GM21619 (cell line): Measurements from ENCODE around the gene GNB1L.

ENCODE experiments used
- ATAC-seq: cut with Tn5 transposase; IDR thresholded peaks from one replicate; pipeline ENCODE4 v1.9.1; 2021; ENCODE audit not compliant: unreplicated experiment

GNB1L gene

DNA sequence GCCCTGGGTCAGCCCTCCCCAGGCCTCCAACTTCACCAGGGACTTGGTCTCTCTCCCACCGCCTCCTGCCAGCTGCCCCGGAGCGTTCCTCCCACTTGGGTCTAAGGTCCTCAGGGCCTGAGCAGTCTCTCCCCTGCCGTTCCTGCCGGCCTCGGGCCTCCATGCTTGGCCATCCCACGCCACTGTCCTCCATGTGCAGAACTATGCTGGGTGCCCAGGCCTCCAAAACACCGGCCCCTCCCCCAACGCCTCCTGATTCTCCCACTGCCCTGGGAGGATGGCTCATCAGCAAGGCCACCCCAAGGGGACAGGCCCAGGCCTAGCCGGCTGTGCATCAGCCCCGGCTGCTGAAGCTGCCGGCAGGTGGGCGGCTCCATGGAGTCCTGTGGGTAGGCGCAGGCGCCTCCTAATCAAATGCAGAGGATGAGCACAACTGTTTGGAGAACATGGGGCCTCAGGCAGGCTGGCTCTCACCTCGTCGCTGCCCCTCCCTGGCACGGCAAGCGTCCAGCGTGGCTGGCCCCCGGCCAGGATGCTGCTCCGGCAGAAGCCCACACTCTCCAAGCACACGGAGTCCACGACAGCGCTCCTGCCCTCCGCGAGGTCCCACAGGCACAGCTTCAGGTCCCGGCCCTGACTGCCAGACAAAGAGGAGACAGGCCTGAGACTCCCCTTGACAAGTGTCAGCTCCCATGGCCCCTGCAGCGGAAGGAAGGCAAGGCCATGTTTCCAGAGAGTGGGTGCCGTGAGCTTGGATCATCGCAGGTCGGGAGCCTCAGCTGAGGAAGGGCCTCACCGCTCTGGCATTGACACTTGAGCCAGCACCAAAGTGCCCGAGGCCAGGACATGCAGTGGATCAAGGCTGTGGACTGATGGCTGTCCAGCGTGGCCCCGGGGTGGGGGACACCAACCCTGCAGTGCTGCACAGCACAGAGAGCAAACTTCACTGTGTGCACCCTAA, 42.6 kb downstream of the GNB1L start:
- no peak for ATAC-seq

DNA sequence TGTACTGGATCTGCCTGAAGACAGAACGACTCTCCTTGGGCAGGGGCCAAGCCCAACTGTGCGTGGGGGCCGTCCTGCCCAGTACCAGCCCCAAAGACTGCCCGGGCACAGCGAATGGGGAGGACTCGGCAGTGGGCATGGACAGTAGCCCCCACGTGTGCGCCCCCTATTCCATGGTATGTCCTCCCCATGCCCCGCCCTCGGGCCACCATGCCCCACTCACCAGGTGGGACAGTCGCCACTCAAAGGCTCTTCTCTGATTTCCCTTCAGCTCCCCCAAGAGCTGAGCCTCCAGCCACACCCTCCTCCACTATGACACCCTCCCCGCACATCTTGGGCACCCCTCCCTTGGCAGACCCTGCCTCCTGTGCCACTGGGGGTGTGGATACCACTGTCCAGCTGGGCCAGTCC, 43.5 kb downstream of the GNB1L start:
- ATAC-seq = no peak

DNA sequence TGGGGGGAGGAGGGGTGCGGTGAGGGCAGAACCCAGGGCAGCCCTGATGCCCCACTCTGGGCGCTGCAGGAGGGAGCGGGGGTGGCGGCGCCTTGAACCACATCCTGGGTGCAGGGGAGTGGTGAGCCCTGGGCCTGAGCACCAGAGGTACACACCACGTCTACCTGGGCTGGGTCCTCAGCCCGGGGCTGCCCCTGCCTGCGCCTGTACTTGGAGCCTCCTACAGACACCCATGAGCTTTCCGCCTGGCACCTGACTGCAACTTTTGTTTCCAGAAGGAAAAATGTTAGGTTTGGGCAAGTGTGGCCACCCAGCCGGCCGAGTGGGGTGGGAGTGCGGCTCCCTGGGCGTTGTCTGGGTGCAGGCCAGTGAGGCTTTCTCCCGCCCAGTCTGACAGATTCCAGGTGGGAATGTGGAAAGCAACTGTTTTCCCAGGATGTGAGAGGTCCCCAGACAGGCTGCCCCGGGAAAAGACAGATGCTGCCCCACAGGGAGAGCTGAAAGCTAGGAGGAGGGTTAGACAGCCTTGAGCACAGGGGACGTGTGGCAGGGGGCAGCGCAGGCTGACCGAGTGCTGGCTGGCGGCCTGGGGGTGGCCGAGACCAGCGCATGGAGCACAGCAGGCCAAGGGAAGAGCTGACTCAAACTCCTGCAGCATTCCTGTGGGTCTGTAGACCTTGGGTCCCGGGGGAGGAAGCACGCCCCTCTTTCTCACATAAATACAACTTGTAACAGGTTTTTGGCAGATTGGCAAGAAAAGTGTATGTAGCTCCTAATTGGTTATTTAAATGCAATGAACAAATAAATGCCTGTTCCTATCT, 44.1 kb downstream of the GNB1L start:
- ATAC-seq = no peak

DNA sequence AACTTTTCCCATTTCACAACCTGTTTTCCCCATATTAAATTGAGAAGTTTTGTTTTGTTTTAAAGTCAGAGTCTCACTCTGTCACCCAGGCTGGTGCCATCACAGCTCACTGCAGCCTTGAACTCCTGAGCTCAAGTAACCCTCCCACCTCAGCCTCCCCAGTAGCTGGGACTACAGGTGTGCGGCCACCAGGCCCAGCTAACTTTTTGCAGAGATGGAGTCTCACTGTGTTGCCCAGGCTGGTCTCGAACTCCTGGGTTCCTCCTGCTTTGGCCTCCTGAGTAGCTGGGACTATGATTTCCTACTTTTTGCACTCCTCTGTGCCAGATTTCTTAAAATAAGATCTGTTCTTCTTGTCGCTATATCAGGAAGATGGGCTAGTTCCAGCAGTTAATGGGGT, 44.9 kb downstream of the GNB1L start:
- ATAC-seq = no peak

DNA sequence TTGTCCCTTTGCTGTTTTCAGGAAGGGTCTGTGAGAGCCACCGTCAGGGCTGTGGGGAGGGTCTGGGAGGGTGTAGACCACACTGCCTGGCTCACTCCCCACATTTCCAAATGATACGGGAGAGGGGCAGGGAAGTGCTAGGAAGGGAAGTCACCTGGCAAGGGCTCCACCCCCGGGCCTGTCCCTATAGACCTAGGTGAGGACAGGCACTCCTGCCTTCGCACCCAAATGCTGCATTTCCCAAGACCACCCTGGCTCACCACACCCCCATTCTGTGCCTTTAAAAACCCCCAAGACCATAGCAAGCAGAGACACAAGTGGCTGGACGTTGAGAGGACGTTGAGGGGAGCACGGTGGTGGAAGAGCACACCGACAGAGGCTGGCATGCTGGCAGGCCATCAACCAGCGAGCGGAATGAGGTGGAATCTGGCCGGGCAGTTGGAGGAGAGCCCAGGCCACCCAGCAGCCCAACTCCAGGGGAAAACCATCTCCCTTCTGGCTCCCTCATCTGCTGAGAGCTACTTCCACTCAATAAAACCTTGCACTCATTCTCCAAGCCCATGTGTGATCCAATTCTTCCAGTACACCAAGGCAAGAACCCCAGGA, 45.7 kb downstream of the GNB1L start:
- no peak for ATAC-seq

DNA sequence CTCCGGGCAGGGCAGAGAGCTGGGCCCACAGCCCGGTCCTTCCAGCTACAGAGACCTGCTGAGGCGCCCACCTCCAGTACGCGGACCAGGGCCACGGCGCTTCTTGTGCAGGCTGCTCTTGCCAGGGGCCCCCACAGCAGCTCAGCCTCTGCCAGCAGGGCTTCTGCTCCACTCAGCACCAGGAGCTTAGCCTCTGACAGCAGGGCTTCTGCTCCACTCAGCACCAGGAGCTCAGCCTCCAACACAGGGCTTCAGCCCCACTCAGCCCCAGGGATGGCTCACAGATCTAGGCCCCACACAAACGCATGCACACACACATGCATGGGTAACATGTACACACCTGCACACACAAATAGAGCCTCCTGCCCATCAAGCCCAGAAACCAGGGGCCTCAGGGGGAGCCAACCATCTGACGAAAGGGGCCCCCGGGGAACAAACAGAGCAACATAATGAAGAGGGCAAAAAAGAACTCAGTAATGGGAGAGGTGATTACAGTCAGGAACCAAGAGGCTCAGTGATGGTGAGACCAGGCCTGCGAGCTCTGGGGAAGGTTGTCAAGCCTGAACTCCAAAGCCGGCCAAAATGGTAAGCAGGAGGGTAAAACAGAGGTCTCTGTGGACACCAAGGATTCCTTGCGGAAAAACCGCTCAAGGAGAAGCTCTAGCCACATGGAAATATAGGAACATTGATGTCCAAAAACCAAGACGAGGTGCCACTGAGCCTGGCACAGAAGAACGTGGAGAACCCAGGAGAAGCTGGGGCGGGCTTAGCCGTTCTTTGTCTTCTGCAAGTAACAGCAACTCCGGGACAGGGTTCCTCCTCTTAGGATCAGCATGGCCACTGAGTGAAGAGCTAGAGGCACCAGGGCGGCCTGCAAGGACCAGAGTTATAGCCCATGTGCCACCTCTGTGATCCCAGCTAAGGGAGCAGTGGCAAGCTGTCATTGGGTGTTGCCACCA, 46.5 kb downstream of the GNB1L start:
- no peak for ATAC-seq

DNA sequence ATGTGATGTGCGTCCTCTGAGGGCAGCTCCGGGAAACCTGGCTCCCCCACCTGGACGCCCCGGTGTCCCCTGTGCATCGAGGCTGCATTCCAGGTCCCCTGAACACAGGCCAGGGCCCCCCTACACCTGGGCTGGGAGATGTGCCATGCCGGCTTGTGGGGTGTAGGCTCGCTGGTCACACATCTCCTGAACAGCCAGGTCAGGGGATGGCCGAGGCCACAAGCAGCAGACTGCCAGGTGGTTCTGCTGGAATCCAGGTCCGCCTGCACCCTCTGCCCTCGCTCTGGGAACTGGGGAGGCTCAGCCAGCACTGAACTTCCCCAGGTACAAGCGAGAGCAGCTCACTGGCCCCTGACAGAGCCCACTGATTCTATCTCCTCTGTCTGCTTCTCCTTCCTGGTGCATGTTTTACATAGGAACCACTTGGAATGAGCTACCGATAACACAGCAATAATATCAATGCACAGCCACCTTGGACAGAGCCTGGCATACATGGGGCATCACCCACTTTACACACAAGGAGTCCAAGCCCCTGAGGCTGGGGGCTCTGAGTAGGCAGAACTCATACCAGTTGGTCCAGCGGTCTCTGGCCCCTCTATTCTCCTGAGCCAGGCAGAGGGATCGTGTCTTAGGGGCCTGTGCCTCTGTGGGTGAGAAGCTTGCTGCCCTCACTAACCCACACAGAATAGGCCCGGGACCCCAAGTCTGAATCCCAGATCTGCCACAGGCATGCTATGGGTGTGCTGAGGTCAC, 47.3 kb downstream of the GNB1L start:
- ATAC-seq = no peak

DNA sequence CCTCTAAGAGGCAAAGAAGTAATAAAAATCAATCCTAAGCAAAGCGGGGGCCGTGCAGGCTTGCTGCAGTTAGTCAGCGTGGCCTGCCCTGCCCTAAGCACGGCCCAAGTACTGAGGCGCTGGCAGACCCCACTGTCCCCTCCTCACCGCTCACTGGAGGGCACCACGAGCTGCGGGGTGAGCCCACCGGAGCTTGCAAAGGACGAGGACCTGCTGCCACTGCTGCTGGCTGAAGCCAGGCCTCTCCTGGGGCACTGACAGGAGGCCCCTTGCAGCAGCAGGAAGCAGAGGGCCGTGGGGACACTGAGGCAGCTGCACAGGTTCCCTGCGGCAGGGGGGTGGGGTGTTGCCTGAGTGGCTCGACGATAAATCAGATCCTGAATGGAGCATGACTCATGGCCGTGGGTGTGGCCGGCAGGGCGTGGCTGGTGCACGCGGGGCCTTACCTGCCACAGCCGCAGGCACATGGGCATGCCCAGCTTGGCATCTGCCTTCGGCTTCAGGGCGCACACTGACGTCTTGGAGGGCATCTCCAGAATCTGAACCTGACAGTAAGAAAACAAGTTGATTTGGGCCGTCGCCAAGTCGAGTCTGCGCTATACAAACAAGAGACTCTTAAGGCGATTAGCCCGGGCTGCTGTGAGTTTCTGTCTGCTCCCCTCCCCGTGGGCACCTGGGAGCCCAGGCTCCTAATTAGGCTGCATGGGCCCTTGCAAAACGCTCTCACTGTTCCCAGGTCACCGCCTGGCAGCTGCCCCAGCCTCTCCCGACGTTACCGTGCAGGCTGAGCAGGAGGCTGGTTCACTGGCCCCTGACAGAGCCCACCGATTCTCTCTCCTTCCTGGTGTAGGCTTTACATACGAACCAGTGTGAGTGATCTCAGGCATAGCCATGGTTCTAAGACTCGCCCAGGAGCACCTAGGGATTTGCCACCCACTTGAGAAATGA, 48.2 kb downstream of the GNB1L start:
- ATAC-seq = no peak

DNA sequence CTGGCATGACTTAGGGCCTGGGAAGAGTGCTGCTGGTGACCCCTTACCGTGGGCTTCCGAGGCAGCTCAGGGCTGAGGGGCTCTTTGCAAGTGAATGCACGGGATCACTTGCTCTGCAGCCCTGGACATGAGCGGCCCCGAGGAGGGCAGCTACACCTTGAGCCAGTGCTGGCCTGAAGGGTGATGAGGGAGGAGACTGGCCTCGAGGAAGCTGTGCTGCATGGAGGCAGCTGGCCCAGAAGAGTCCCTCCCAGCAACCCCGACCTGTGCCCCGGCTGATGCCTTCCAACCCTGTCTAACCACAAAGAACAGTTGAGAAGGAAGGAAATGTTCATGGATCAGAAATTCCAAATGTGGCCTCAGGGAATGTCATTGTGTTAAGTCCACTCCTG, 48.9 kb downstream of the GNB1L start:
- no peak for ATAC-seq

DNA sequence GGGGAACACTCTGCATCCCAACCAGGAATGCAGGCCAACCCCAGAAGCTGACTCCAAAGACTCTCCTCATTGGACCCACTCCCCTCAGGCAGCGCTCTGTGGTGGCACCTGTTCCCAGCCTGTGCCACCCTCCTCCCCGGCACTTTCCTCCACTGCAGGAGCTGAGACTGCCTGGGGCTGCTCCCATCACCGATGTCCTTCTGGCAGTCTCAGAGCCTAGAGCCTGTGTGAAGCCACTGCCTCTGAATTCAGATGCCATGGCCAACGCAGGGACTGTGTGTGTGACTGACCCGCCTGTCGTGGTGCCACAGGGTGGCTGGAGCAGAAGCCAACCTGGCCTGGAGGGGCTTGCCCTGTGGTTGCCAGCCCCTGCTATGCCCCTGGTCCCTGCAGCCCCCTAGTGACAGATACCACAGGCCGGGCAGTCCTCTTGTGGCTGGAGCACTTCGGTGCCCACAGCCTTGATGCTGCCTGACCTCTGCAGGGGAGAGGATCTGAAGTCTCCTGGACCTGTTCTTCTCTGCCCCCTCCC, 50.9 kb downstream of the GNB1L start:
- ATAC-seq = no peak

DNA sequence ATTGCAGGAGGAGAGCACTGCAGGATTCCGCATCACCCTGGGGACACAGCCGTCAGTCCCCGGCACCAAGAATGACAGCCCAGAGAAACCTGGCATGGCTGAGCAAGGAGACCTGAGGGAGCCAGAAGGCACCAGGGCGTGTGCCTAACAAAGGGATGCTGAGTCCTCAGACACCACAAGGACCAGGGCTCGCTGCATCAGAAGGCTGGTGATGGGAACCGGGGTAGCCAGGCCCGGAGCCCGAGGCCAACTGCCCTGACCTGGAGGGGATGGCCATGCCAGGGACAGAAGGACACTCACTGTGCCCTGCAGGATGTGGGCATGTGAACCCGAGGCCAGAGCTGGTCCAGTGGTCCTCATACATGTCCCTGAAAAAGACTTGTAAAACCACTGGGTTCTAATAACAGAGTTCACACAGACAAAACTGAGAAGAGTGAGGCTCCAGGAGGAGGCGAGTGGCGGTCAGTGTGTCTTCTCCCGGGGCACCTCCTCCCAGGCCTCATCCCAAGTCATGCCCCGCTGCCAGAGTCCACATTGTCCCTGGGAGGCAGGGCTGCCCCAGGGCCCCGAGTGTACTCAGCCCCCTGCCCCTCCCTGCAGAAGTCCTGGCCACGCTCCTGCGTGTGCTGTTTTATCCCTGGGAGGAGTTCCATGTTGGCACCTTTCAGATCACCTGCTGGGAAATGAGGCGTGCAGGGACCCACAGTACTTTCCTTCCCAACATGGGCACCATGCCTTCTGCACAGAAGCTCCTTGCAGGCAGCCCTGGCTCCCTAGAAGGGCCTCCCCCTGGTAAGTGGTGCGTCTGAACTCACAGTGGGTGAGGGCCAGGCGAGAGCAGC, 51.6 kb downstream of the GNB1L start:
- no peak for ATAC-seq

DNA sequence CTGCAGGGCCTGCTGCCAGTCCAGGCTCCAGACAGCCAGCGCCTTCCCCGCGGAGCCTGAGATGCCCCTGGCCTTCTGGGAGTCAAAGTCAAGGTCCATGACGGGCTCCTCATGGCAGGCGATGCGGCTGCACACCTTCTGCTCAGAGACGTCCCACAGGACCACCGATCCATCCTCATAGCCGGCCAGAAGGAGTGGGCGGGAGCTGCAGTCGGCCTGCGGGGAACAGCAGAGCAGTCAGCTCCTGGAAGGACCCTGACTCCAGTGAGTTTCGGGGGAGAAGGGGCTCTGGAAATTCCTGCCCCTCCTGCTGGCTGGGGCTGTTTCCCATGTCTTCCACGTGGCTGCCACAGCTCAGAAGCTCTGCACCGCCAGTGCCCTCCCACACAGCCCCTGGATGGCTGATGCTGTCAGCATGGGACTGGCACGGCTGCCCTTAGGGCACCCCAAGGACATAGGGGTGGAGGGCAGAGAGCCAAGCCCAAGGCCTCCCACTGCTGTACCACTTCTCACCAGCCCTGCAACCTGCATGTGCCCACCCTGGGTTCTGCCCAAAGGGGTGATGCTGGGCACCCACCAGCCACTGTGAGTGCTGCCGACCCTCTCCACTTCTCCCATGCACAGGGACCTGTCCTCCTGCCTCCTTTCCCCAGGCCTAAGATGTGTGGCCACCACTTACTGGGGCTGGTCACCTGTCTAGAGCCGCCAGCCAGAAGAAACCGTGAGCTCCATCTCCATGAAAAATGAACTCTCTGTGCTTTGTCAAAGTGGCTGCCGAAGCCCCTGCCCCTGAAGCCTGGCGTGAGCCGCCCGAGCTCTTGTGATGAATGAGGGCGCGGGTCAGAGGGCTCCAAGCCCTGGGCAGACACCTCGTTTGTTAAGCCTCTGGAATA, 52.4 kb downstream of the GNB1L start:
- ATAC-seq = no peak

DNA sequence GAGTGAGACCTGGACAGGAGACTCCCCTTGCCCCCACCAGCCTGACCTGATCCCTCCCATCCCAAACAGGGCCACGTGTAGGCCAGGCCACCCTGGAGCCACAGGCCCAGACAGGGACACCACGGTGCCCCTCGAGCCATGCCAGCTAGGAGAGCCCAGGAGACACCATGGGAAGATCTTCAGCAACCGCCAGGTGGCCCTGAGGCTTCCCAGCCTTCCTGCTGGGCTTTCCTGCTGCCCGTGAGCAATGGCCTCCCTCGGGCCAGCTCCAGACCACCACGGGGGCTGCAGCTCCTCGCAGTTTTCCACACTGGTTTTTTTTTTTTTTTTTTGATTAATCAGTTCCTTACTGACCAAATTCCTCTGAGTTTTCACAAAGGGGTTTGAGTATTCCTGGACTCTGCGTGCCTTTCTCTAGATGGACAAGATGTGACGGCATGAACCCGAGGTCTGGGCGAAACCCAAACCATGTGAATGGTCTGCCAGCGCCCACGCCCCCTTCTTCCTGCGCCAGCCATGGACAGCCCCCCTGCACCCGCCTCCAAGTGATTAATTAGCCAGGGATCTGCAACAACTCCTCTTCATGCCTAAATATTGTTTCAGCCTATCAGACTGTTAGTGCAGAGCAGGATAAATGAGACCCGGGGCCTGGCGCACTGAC, 53.2 kb downstream of the GNB1L start:
- no peak for ATAC-seq

DNA sequence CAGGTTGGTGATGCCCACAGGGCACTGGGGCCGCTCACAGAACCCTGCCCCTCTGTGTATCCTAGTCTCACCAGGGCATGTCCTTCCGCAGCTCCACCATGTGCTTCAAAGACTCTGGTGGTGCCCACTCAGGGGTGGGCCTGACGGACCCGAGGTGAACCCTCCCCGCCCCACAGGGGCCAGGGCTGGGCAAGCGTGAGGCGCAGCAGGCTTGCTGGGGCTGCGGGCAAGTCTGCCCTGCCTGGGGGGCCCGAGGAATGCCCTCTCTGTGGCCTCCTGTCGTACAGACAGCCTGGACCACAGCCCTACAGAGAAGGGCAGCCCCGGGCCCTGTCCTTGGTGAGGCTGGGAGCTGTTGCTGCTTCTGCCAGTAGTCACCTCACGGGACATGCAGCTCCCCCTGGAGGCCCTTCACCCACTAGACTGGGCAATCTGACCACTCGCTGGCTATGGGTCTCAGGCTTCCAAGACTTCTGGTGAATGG, 53.9 kb downstream of the GNB1L start:
- no peak for ATAC-seq

DNA sequence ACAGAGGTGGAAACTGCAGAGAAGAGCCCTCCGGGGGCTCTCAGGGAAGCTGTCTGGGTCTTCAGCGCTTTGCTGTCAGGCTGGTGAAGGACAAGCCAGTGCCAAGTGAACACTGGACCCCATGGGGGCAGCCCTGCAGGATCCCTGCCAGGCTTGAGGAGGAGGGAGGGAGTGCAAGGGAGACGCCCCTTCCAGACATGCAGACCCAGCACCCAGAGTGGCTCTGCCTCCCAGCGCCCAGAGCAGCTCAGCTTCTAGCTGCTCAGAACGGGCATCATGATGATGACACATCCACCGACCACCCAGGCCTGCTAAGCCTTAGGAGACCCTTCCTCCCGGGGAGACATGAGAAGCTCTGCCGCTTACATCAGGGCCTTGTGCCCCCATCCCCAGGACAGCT, 54.4 kb downstream of the GNB1L start:
- no peak for ATAC-seq
